K562 (cell line): ENCODE results near the gene SPDL1. TPM values are rescaled to one million over a fixed set of nuclear protein-coding genes. Genes with fewer than 3 reads are reported as not detected.

Experiments
- CEBPB ChIP-seq: fragments of 450-650 bp; IDR thresholded peaks from 2 replicates; pipeline ENCODE4 v1.6.1; 2016; ENCODE audit warnings: missing genetic modification characterization, missing compliant biosample characterization
- ELF2 ChIP-seq: fragments of 250-450 bp; sonication (Bioruptor Pico); IDR thresholded peaks from 2 replicates; pipeline ENCODE4 v1.5.0; 2021; ENCODE audit warnings: mild to moderate bottlenecking
- ETV1 ChIP-seq: fragments of 450-650 bp; conservative IDR thresholded peaks from 2 replicates; pipeline ENCODE4 v1.6.1; 2016; ENCODE audit warnings: missing genetic modification characterization, control low read depth, low read depth, missing compliant biosample characterization
- PHF8 ChIP-seq: fragments of 200-600 bp; sonication (generic); IDR thresholded peaks from 2 replicates; pipeline ENCODE4 v1.6.1; 2012; ENCODE audit warnings: mixed run types, mild to moderate bottlenecking, inconsistent platforms, low read length, moderate library complexity, borderline replicate concordance
- RBM14 ChIP-seq: fragments of 200-400 bp; formaldehyde crosslinking; IDR thresholded peaks from 2 replicates; pipeline ENCODE4 v1.6.1; 2018; ENCODE audit warnings: low read depth, mild to moderate bottlenecking, low read length, moderate library complexity, borderline replicate concordance; ENCODE audit not compliant: insufficient read depth
- RFX5 ChIP-seq: IDR thresholded peaks from 2 replicates; pipeline ENCODE4 v1.6.1; 2011; ENCODE audit warnings: low read depth, mild to moderate bottlenecking, improper control_type of control experiment, low read length
- TCFL5 ChIP-seq: fragments of 250-450 bp; sonication (Bioruptor Pico); conservative IDR thresholded peaks from 2 replicates; pipeline ENCODE4 v1.6.1; 2021; ENCODE audit warnings: mild to moderate bottlenecking, moderate library complexity, matching md5 sums
- U2AF1 ChIP-seq: fragments of 200-400 bp; formaldehyde crosslinking; optimal IDR thresholded peaks from 2 replicates; pipeline ENCODE3; 2017; ENCODE audit warnings: mild to moderate bottlenecking, low read depth, low read length, moderate library complexity
- ZNF354B ChIP-seq: fragments of 250-450 bp; sonication (Bioruptor Pico); IDR thresholded peaks from 2 replicates; pipeline ENCODE4 v1.4.0; 2020
- ZNF507 ChIP-seq: conservative IDR thresholded peaks from 2 replicates; pipeline ENCODE4 v1.6.1; 2017; ENCODE audit warnings: missing genetic modification characterization, missing compliant biosample characterization
- ZNF764 ChIP-seq: fragments of 250-450 bp; sonication (Bioruptor Pico); IDR thresholded peaks from 2 replicates; pipeline ENCODE4 v1.4.0; 2020; ENCODE audit warnings: low read depth, mild to moderate bottlenecking, moderate library complexity
- polyA plus RNA-seq, 8 experiments: library from polyadenylated mRNA; depleted of rRNA in 4 of 8; stranded (reverse) in 5 of 8; unstranded in 3 of 8; fragments of >200 nt; fragmentation: Nextera tagmentation in 2 of 8; fragmentation: Illumina TruSeq in 1 of 8; extraction: Ambion mirVana in 2 of 8; extraction: Trizol in 1 of 8; gene quantifications; 2 replicates each; pipeline versions ENCODE4 v1.2.1 to v1.2.3, GENCODE V29; 2011 to 2014; ENCODE audit warnings: inconsistent platforms in 1 of 8, missing spikeins in 1 of 8
- total RNA-seq, 7 experiments: library from RNA; depleted of rRNA in 6 of 7; stranded (reverse); fragments of >200 nt in 6 of 7; fragmentation: Illumina TruSeq in 2 of 7; extraction: Trizol in 2 of 7; gene quantifications; 2 replicates each; pipeline versions ENCODE4 v1.2.1 to v1.2.3, GENCODE V29; 2011 to 2021; ENCODE audit warnings: low replicate concordance in 1 of 7
- TF ChIP-seq, protein P1 (sequence below): fragments of 250-450 bp; sonication (Bioruptor Pico); IDR thresholded peaks from 2 replicates; pipeline ENCODE4 v1.5.0; 2020; ENCODE audit warnings: mild to moderate bottlenecking
- TF ChIP-seq, protein P2 (sequence below): fragments of 250-450 bp; sonication (Bioruptor Pico); IDR thresholded peaks from 2 replicates; pipeline ENCODE4 v1.5.0; 2022; ENCODE audit warnings: mild to moderate bottlenecking
- TF ChIP-seq, protein P3 (sequence below): fragments of 450-650 bp; formaldehyde crosslinking; IDR thresholded peaks from 2 replicates; pipeline ENCODE4 v1.4.0; 2020; ENCODE audit warnings: mild to moderate bottlenecking, moderate library complexity
- TF ChIP-seq, protein P4 (sequence below): fragments of 200-800 bp; sonication (Bioruptor generic); IDR thresholded peaks from 2 replicates; pipeline ENCODE4 v1.6.1; 2017; ENCODE audit warnings: missing genetic modification characterization, missing compliant biosample characterization
- TF ChIP-seq, protein P5 (sequence below): fragments of 250-450 bp; sonication (Bioruptor Pico); IDR thresholded peaks from 2 replicates; pipeline ENCODE4 v1.4.0; 2020; ENCODE audit warnings: mild to moderate bottlenecking

Gene SPDL1
- total and polyA plus RNA-seq, 9 of the 15 experiments (the other 6 are each of a cell fraction or from before 2014, with no cell fraction given): 32.4 to 59.6 (median 49.0) TPM

DNA sequence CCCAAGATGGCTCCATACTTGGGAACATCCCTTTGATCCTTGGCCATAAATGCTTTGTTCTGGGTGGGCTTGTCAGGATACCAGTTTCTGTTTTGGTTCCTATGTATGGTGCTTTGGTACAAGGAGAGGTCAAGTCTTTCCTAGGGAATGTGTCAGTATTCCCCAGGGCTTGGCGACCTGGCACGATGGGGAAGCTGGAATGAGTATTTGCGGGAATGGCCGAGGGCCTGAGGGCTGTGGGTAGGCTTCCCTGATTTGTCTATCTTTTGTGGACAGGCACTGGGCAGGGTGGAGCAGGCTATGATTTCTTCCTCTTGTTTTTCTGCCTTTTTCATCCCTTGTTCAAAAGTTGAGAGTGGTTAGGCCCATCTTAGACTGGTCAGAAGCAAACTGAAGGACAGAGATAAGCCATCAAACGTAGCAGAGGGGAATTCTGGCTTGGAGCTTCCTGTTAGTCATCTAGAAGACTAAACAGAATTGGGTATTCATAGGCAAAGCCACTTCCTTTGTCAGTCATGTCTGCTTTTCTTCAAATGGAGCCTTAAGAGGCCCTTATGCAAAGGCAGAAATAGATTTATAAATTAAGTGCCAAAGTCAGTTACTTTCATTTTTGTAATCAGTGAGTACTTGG, 67.2 kb downstream of the SPDL1 start (continued):
- TF ChIP-seq, protein P1, sequence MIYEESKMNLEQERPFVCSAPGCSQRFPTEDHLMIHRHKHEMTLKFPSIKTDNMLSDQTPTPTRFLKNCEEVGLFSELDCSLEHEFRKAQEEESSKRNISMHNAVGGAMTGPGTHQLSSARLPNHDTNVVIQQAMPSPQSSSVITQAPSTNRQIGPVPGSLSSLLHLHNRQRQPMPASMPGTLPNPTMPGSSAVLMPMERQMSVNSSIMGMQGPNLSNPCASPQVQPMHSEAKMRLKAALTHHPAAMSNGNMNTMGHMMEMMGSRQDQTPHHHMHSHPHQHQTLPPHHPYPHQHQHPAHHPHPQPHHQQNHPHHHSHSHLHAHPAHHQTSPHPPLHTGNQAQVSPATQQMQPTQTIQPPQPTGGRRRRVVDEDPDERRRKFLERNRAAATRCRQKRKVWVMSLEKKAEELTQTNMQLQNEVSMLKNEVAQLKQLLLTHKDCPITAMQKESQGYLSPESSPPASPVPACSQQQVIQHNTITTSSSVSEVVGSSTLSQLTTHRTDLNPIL: no peak
- TF ChIP-seq PHF8 (no peak), RFX5 (no peak), ZNF354B (CRISPR knock-in tag) (no peak), ETV1 (0 out of 2 replicates have a peak, but pooled peaks have one; percentile 19), RBM14 (no peak), U2AF1 (no peak), CEBPB (tag) (no peak), TCFL5 (no peak), ELF2 (no peak), ZNF507 (tag) (no peak), ZNF764 (no peak)
- TF ChIP-seq, protein P2, sequence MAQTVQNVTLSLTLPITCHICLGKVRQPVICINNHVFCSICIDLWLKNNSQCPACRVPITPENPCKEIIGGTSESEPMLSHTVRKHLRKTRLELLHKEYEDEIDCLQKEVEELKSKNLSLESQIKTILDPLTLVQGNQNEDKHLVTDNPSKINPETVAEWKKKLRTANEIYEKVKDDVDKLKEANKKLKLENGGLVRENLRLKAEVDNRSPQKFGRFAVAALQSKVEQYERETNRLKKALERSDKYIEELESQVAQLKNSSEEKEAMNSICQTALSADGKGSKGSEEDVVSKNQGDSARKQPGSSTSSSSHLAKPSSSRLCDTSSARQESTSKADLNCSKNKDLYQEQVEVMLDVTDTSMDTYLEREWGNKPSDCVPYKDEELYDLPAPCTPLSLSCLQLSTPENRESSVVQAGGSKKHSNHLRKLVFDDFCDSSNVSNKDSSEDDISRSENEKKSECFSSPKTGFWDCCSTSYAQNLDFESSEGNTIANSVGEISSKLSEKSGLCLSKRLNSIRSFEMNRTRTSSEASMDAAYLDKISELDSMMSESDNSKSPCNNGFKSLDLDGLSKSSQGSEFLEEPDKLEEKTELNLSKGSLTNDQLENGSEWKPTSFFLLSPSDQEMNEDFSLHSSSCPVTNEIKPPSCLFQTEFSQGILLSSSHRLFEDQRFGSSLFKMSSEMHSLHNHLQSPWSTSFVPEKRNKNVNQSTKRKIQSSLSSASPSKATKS: no peak
- TF ChIP-seq, protein P3, sequence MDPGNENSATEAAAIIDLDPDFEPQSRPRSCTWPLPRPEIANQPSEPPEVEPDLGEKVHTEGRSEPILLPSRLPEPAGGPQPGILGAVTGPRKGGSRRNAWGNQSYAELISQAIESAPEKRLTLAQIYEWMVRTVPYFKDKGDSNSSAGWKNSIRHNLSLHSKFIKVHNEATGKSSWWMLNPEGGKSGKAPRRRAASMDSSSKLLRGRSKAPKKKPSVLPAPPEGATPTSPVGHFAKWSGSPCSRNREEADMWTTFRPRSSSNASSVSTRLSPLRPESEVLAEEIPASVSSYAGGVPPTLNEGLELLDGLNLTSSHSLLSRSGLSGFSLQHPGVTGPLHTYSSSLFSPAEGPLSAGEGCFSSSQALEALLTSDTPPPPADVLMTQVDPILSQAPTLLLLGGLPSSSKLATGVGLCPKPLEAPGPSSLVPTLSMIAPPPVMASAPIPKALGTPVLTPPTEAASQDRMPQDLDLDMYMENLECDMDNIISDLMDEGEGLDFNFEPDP (CRISPR knock-in tag): no peak
- TF ChIP-seq, protein P4, sequence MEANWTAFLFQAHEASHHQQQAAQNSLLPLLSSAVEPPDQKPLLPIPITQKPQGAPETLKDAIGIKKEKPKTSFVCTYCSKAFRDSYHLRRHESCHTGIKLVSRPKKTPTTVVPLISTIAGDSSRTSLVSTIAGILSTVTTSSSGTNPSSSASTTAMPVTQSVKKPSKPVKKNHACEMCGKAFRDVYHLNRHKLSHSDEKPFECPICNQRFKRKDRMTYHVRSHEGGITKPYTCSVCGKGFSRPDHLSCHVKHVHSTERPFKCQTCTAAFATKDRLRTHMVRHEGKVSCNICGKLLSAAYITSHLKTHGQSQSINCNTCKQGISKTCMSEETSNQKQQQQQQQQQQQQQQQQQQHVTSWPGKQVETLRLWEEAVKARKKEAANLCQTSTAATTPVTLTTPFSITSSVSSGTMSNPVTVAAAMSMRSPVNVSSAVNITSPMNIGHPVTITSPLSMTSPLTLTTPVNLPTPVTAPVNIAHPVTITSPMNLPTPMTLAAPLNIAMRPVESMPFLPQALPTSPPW (CRISPR knock-in tag): peak; percentile 40; the same call in 1 of the 2 replicates
- TF ChIP-seq, protein P5, sequence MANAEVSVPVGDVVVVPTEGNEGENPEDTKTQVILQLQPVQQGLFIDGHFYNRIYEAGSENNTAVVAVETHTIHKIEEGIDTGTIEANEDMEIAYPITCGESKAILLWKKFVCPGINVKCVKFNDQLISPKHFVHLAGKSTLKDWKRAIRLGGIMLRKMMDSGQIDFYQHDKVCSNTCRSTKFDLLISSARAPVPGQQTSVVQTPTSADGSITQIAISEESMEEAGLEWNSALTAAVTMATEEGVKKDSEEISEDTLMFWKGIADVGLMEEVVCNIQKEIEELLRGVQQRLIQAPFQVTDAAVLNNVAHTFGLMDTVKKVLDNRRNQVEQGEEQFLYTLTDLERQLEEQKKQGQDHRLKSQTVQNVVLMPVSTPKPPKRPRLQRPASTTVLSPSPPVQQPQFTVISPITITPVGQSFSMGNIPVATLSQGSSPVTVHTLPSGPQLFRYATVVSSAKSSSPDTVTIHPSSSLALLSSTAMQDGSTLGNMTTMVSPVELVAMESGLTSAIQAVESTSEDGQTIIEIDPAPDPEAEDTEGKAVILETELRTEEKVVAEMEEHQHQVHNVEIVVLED (CRISPR knock-in tag): 0 out of 2 replicates have a peak, but pooled peaks have one; percentile 23
